Loucy (cell line): ENCODE results near the gene MEF2B.
"Not testable (repeated sequence)": the region's sequence is repeated elsewhere in the genome, so short reads cannot be mapped to it uniquely, and the experiment has no call there.

Source experiments
- H2AFZ ChIP-seq: fragments of 200-600 bp; sonication (generic); 2 replicates; pipeline ENCODE4 v1.6.0; 2016; ENCODE audit warnings: antibody characterized with exemption, mild to moderate bottlenecking, low read length, moderate library complexity
- H3F3A ChIP-seq: fragments of 200-600 bp; 2 replicates; pipeline ENCODE4 v1.6.0; 2016; ENCODE audit warnings: antibody characterized with exemption, low read depth, mild to moderate bottlenecking
- H3K27me3 ChIP-seq: fragments of 200-600 bp; sonication (generic); 2 replicates; pipeline ENCODE4 v1.6.1; 2014; ENCODE audit warnings: low read length, mild to moderate bottlenecking; ENCODE audit not compliant: insufficient read depth, poor library complexity, severe bottlenecking
- H3K36me3 ChIP-seq: fragments of 200-600 bp; sonication (generic); 2 replicates; pipeline ENCODE4 v1.6.1; 2016; ENCODE audit warnings: low read length; ENCODE audit not compliant: insufficient read depth
- H3K4me1 ChIP-seq: fragments of 200-600 bp; sonication (generic); 2 replicates; pipeline ENCODE4 v1.5.1; 2014; ENCODE audit warnings: low read length, mild to moderate bottlenecking; ENCODE audit not compliant: insufficient read depth, poor library complexity, severe bottlenecking
- H3K4me2 ChIP-seq: fragments of 200-600 bp; sonication (generic); 2 replicates; pipeline ENCODE4 v1.6.0; 2014; ENCODE audit warnings: antibody characterized with exemption, low read length, low read depth, mild to moderate bottlenecking; ENCODE audit not compliant: poor library complexity, severe bottlenecking
- H3K4me3 ChIP-seq: fragments of 200-600 bp; sonication (generic); 2 replicates; pipeline ENCODE4 v1.5.1; 2014; ENCODE audit warnings: low read length, mild to moderate bottlenecking, mixed read lengths; ENCODE audit not compliant: poor library complexity, severe bottlenecking
- H3K79me2 ChIP-seq: fragments of 200-600 bp; sonication (generic); 2 replicates; pipeline ENCODE4 v1.6.1; 2014; ENCODE audit warnings: low read length; ENCODE audit not compliant: insufficient read depth
- H3K9ac ChIP-seq: fragments of 200-600 bp; sonication (generic); 2 replicates; pipeline ENCODE4 v1.6.0; 2014; ENCODE audit warnings: mild to moderate bottlenecking, low read depth, low read length, moderate library complexity; ENCODE audit not compliant: poor library complexity, severe bottlenecking
- H3K9me2 ChIP-seq: fragments of 200-600 bp; sonication (generic); replicated peaks from 2 replicates; pipeline ENCODE4 v1.6.1; 2016; ENCODE audit warnings: low read depth, low read length, mixed read lengths
- H3K9me3 ChIP-seq: fragments of 200-600 bp; sonication (generic); 2 replicates; pipeline ENCODE4 v1.6.1; 2014; ENCODE audit warnings: mild to moderate bottlenecking, antibody characterized with exemption, low read length, low read depth; ENCODE audit not compliant: insufficient read depth
- H4K20me1 ChIP-seq: fragments of 200-600 bp; sonication (generic); 2 replicates; pipeline ENCODE4 v1.6.0; 2014; ENCODE audit warnings: antibody characterized with exemption, low read length, mild to moderate bottlenecking; ENCODE audit not compliant: insufficient read depth, poor library complexity, severe bottlenecking
- EZH2phosphoT487 ChIP-seq: fragments of 200-600 bp; IDR thresholded peaks from 2 replicates; pipeline ENCODE4 v1.6.1; 2018; ENCODE audit warnings: antibody characterized with exemption, mild to moderate bottlenecking, moderate library complexity, borderline replicate concordance
- TF ChIP-seq, protein P1 (sequence below): fragments of 200-600 bp; sonication (generic); conservative IDR thresholded peaks from 2 replicates; pipeline ENCODE4 v1.5.1; 2014; ENCODE audit warnings: mild to moderate bottlenecking, antibody characterized with exemption, low read length

The MEF2B gene

DNA sequence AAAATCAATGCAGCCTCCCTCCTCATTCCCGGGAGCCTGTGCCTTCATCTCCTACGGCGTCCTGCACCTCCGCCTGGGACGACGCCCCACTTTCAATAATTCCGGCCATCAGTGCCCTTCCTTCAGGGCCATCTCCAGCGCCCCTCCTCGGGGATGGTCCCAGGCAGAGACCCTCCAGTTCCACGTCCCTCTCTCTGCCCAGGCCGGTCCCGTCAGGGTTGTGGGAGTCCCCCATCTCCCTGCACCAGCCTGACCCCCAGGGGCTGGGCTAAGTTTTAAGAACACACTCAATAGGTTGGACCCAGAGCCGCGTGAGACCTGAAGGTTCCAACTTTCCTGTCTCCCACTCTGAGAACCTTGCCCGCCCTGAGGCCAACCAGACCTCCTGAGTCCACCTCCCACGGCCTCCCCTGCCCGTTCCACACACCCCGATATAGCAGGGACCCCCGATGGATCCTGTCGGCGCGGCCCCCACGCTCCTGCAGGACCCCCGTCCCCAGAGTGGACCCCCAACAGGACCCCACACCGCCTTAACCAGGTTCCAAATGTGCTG is 32.4 kb downstream of the MEF2B start:
- Histone ChIP-seq H3K79me2 (peaks cover 12% of the 10 kb centered on the region), H3K9ac (peak overlapping the region; percentile 95), H3K9me2 (no peaks in the 10 kb centered on the region), H3K9me3 (no peaks in the 10 kb centered on the region), H3K36me3 (no peaks in the 10 kb centered on the region), H3K4me3 (peak overlapping the region; percentile 96), H3K4me2 (peak overlapping the region; percentile 99), H3K4me1 (peaks cover 19% of the 10 kb centered on the region), H3F3A (no peaks in the 10 kb centered on the region), H4K20me1 (no peaks in the 10 kb centered on the region), H3K27me3 (no peaks in the 10 kb centered on the region), H2AFZ (peak overlapping the region; percentile 98)
- TF ChIP-seq EZH2phosphoT487 = no peak
- TF ChIP-seq, protein P1, sequence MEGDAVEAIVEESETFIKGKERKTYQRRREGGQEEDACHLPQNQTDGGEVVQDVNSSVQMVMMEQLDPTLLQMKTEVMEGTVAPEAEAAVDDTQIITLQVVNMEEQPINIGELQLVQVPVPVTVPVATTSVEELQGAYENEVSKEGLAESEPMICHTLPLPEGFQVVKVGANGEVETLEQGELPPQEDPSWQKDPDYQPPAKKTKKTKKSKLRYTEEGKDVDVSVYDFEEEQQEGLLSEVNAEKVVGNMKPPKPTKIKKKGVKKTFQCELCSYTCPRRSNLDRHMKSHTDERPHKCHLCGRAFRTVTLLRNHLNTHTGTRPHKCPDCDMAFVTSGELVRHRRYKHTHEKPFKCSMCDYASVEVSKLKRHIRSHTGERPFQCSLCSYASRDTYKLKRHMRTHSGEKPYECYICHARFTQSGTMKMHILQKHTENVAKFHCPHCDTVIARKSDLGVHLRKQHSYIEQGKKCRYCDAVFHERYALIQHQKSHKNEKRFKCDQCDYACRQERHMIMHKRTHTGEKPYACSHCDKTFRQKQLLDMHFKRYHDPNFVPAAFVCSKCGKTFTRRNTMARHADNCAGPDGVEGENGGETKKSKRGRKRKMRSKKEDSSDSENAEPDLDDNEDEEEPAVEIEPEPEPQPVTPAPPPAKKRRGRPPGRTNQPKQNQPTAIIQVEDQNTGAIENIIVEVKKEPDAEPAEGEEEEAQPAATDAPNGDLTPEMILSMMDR = no peak

DNA sequence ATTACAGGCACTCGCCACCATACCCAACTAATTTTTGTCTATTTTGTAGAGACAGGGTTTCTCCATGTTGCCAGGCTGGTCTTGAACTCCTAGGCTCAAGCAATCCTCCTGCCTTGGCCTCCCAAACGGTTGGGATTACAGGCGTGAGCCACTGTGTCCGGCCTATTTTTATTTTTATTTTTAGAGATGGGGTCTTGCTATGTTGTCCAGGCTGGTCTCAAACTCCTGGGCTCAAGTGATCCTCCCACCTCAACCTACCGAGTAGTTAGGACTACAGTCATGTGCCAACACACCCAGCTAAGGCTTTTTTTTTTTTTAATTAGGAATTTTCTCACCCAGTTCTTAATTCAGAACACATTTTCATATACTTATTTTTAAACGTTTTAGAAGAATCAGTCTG is 34.4 kb downstream of the MEF2B start:
- H4K20me1 ChIP-seq, H3K9me2 ChIP-seq, H3K4me3 ChIP-seq, H3K27me3 ChIP-seq, H3K4me2 ChIP-seq, H3K9ac ChIP-seq, H3K36me3 ChIP-seq, H3K9me3 ChIP-seq, H2AFZ ChIP-seq, H3F3A ChIP-seq: not testable (repeated sequence)
- peaks cover 12% of the 10 kb centered on the region for H3K79me2 ChIP-seq
- peaks cover 19% of the 10 kb centered on the region for H3K4me1 ChIP-seq

DNA sequence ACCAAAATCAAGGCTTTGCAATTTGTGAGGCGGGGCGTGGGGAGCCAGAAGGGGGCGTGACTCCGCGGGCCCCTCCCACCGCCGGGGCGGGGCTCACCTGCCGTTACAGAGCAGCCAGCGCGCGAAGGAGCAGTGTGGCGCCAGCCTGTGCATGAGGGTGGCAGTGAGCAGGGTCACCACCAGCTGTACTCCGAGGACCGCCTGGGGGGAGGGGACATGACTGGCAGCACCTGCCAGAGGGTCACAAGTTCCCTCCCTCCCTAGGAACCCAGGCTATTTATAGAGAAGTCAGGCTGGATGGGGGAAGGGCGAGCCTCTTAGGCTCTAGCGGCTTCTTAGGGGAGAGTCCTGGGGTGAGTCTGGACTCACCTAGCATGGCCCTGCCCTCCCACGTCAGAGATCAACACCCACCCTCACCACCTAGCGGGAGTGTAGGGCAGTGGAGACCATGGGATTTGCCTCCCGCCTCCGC is 35.3 kb downstream of the MEF2B start:
- H3K4me3 ChIP-seq = no peak overlapping the region
- no peaks in the 10 kb centered on the region for H4K20me1 ChIP-seq
- H3K9me2 ChIP-seq = no peaks in the 10 kb centered on the region
- H3K4me1 ChIP-seq = peaks cover 19% of the 10 kb centered on the region
- peaks cover 12% of the 10 kb centered on the region for H3K79me2 ChIP-seq
- H3F3A ChIP-seq = no peaks in the 10 kb centered on the region
- no peak overlapping the region for H2AFZ ChIP-seq
- H3K9me3 ChIP-seq = no peaks in the 10 kb centered on the region
- no peak overlapping the region for H3K4me2 ChIP-seq
- no peaks in the 10 kb centered on the region for H3K27me3 ChIP-seq
- H3K9ac ChIP-seq = no peak overlapping the region
- H3K36me3 ChIP-seq = no peaks in the 10 kb centered on the region
- TF ChIP-seq EZH2phosphoT487 = no peak
- TF ChIP-seq, protein P1 = no peak

DNA sequence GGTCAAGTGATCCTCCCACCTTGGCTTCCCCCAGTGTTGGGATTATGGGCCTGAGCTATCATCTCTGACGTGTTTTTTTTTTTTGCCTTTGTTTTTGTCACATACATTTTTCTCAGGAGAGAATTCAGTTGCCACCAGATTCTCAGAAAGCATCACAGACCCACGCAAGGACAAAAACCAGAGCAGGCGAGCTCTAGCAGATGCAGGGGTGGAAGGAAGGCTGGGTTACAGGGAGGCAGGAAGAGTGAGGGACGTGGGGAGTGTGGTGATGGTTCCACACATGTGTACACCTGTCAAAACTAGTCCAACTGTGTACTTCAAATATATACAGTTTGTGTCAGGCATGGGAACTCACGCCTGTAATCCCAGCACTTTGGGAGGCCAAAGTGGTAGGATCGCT is 36.1 kb downstream of the MEF2B start:
- Histone ChIP-seq H3F3A (no peaks in the 10 kb centered on the region), H3K4me2 (no peak overlapping the region), H3K4me3 (no peak overlapping the region), H2AFZ (no peak overlapping the region), H3K9ac (no peak overlapping the region), H3K9me2 (no peaks in the 10 kb centered on the region), H3K27me3 (no peaks in the 10 kb centered on the region), H3K9me3 (no peaks in the 10 kb centered on the region), H3K36me3 (no peaks in the 10 kb centered on the region), H3K4me1 (peaks cover 19% of the 10 kb centered on the region), H3K79me2 (peaks cover 12% of the 10 kb centered on the region), H4K20me1 (no peaks in the 10 kb centered on the region)
- TF ChIP-seq, protein P1 = no peak
- no peak for TF ChIP-seq EZH2phosphoT487
